GM18867 (cell line): ENCODE data around the gene RAD21L1.
"Not testable (repeated sequence)": the region's sequence is repeated elsewhere in the genome, so short reads cannot be mapped to it uniquely, and the experiment has no call there.

Experiments used
- ATAC-seq: cut with Tn5 transposase; IDR thresholded peaks from one replicate; pipeline ENCODE4 v1.9.1; 2021; ENCODE audit warnings: mild to moderate bottlenecking, moderate library complexity; ENCODE audit not compliant: unreplicated experiment

Gene RAD21L1

GRCh38 chr20:1224205-1224890 is 1.5 kb upstream of the RAD21L1 start:
- ATAC-seq: no peak

GRCh38 chr20:1225263-1225782 is 521 bp upstream of the RAD21L1 start:
- peak; percentile 27 for ATAC-seq

- ATAC-seq: no peak
Observed at GRCh38 chr20:1229541-1229940, 3.7 kb downstream of the RAD21L1 start.

- ATAC-seq: peak; percentile 58
Observed at GRCh38 chr20:1232286-1233111, 6.7 kb downstream of the RAD21L1 start.

GRCh38 chr20:1240549-1240948 is 14.7 kb downstream of the RAD21L1 start:
- ATAC-seq: no peak

- no peak for ATAC-seq
Observed at GRCh38 chr20:1241456-1241855, 15.6 kb downstream of the RAD21L1 start.

GRCh38 chr20:1242099-1242498 is 16.3 kb downstream of the RAD21L1 start:
- ATAC-seq: no peak

- no peak for ATAC-seq
Observed at GRCh38 chr20:1242530-1242929, 16.7 kb downstream of the RAD21L1 start.

- ATAC-seq: no peak
Observed at GRCh38 chr20:1245578-1245977, 19.7 kb downstream of the RAD21L1 start.

GRCh38 chr20:1247689-1248088 is 21.8 kb downstream of the RAD21L1 start:
- peak; percentile 73 for ATAC-seq

GRCh38 chr20:1250282-1250681 is 24.4 kb downstream of the RAD21L1 start:
- not testable (repeated sequence) for ATAC-seq

- ATAC-seq: no peak
Observed at GRCh38 chr20:1252416-1252815, 26.6 kb downstream of the RAD21L1 start.

GRCh38 chr20:1254254-1254653 is 28.4 kb downstream of the RAD21L1 start:
- no peak for ATAC-seq

- no peak for ATAC-seq
Observed at GRCh38 chr20:1255675-1256074, 29.8 kb downstream of the RAD21L1 start.

- ATAC-seq: no peak
Observed at GRCh38 chr20:1263853-1264252, 38.0 kb downstream of the RAD21L1 start.

GRCh38 chr20:1264727-1265126 is 38.9 kb downstream of the RAD21L1 start:
- ATAC-seq: no peak

GRCh38 chr20:1265226-1265915 is 39.5 kb downstream of the RAD21L1 start:
- ATAC-seq: no peak

GRCh38 chr20:1265916-1266166 is 40.0 kb downstream of the RAD21L1 start:
- ATAC-seq: no peak

- peak; percentile 83 for ATAC-seq
Observed at GRCh38 chr20:1266167-1266973, 40.5 kb downstream of the RAD21L1 start, which contains the start of gene SNPH. Gene SNPH, plus strand, starts transcription at chr20:1266294. Its CDS starts 29,946 bp downstream, at chr20:1296240.

- ATAC-seq: no peak
Observed at GRCh38 chr20:1267161-1267560, 41.3 kb downstream of the RAD21L1 start.
